GM12892 (cell line): Measurements from ENCODE around the gene SPATA13.

Source experiments
- POLR2A ChIP-seq: IDR thresholded peaks from 2 replicates; pipeline ENCODE4 v1.6.1; 2011; ENCODE audit warnings: low read depth, low read length, control low read depth
- POLR2AphosphoS5 ChIP-seq: IDR thresholded peaks from 2 replicates; pipeline ENCODE4 v1.6.1; 2011; ENCODE audit warnings: low read depth, low read length, control low read depth
- TAF1 ChIP-seq: IDR thresholded peaks from 2 replicates; pipeline ENCODE4 v1.6.1; 2011; ENCODE audit warnings: low read depth, mild to moderate bottlenecking, control low read depth, low read length, borderline replicate concordance

- TF ChIP-seq POLR2AphosphoS5 (no peak), POLR2A (no peak), TAF1 (no peak)
Measured at GRCh38 chr13:24286624-24287023, 126.1 kb downstream of the SPATA13 start.
